ENCODE results near the gene OGA. TPM values are rescaled to one million over a fixed set of nuclear protein-coding genes. Genes with fewer than 3 reads are reported as not detected.
A peak's percentile ranks its signal among the peaks of the same experiment; 100 is the strongest.

OGA gene
- total and polyA plus RNA-seq, 4 donors: 38.7 to 171 (median 112) TPM

DNA sequence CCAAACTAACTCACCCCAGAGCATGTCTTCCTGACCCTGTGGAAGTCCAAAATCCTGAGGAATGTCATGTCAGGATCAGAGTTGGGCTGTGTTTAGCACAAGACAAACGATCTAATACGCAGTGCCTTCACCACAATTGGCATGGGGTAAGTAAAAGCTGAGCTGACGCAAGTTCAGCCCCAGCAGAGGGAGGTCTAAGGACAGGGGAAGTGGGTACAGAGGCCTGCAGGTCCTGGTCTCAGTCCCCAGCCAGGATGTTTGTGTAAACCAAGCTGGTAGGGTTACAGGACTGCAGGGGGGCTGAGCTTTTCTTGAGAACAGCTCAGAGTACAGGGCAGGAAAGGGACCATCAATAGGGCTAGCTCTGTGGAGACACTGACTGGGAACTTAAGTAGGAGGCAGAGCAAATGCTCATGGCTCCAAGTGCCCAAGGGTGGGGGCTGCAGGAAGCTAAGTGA, 30.7 kb upstream of the OGA start:
- no peak overlapping the region for H3K27ac ChIP-seq (ENCODE audit: low read depth in 1 of 2, low read length in 2 of 2)
- DNase-seq (no peak), ATAC-seq (ENCODE audit: low FRiP score) (no peak)
- no peak overlapping the region for H3K4me3 ChIP-seq (ENCODE audit: low read length in 2 of 2)
- H3K4me1 ChIP-seq (ENCODE audit: control insufficient read depth in 1 of 2, insufficient read depth in 2 of 2, low read length in 2 of 2): peaks cover 0 to 2% of the 10 kb centered on the region in 2 donors
- intact Hi-C loops (cut with DNase I): no loop called here
- WGBS, 2 donors: 76 to 80% methylated on average over 3 of the region's 3 CpGs
- no peaks in the 10 kb centered on the region for H3K27me3 ChIP-seq (ENCODE audit: control insufficient read depth in 1 of 2, insufficient read depth in 2 of 2, low read length in 1 of 2)
- H3K36me3 ChIP-seq (ENCODE audit: control insufficient read depth in 1 of 2, insufficient read depth in 2 of 2, low read length in 1 of 2): peaks cover 5 to 6% of the 10 kb centered on the region in 2 donors
- H3K9me3 ChIP-seq (ENCODE audit: control insufficient read depth, low read length): no peaks in the 10 kb centered on the region

DNA sequence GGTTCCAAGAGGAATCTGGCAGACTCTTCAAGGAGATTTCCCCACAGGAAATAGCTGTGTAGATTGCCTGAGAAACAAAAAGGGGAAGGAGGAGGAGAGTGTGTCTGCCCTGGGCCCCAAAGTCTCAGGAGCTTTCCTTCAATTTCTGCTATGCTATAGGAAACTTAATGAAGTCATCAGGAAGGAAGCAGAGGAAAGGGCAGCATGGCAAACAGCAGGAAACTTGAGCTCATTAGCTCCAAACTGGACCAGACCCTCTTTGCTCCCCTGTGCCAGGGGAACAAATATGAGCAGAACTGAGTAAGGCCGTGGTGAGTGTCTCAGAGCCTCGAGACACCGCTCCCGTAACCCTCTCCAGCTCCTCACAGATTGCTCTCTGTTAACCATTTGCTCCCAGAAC, 30.2 kb upstream of the OGA start:
- H3K4me3 ChIP-seq (ENCODE audit: low read length in 2 of 2): no peak overlapping the region
- H3K9me3 ChIP-seq (ENCODE audit: control insufficient read depth, low read length): no peaks in the 10 kb centered on the region
- peaks cover 5 to 6% of the 10 kb centered on the region in 2 donors for H3K36me3 ChIP-seq (ENCODE audit: control insufficient read depth in 1 of 2, insufficient read depth in 2 of 2, low read length in 1 of 2)
- WGBS, 2 donors: 72 to 80% methylated on average over 4 of the region's 4 CpGs
- DNase-seq (no peak), ATAC-seq (ENCODE audit: low FRiP score) (no peak)
- no peaks in the 10 kb centered on the region for H3K27me3 ChIP-seq (ENCODE audit: control insufficient read depth in 1 of 2, insufficient read depth in 2 of 2, low read length in 1 of 2)
- intact Hi-C loops (cut with DNase I): no loop called here
- H3K27ac ChIP-seq (ENCODE audit: low read depth in 1 of 2, low read length in 2 of 2): no peak overlapping the region
- peaks cover 0 to 2% of the 10 kb centered on the region in 2 donors for H3K4me1 ChIP-seq (ENCODE audit: control insufficient read depth in 1 of 2, insufficient read depth in 2 of 2, low read length in 2 of 2)

DNA sequence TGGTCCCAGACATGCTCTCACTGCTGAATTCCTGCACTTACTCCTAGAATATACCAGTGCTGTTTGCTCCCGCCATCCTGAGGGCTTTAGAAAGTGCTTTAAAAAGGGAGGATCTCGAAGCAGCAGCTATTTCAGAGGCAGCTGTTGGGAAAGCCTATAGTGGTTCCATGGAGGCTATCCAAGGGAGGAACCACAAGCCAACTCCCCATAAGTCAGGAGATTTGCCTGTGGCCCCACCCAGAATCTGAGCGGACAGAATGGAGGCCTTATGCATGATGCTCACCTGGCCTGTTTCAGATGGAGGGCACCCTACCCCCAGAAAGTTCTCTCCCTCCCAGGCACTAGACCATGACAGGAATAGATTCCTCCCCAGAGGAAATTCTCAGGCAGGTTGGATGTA, 27.6 kb upstream of the OGA start:
- no peaks in the 10 kb centered on the region for H3K27me3 ChIP-seq (ENCODE audit: control insufficient read depth in 1 of 2, insufficient read depth in 2 of 2, low read length in 1 of 2)
- intact Hi-C loops (cut with DNase I): no loop called here
- peaks cover 5 to 6% of the 10 kb centered on the region in 2 donors for H3K36me3 ChIP-seq (ENCODE audit: control insufficient read depth in 1 of 2, insufficient read depth in 2 of 2, low read length in 1 of 2)
- H3K27ac ChIP-seq (ENCODE audit: low read depth in 1 of 2, low read length in 2 of 2): no peak overlapping the region
- no peak overlapping the region for H3K4me3 ChIP-seq (ENCODE audit: low read length in 2 of 2)
- 95 to 96% methylated on average over 3 of the region's 3 CpGs for WGBS, 2 donors
- no peaks in the 10 kb centered on the region for H3K4me1 ChIP-seq (ENCODE audit: control insufficient read depth in 1 of 2, insufficient read depth in 2 of 2, low read length in 2 of 2)
- ATAC-seq (ENCODE audit: low FRiP score) (no peak), DNase-seq (no peak)
- H3K9me3 ChIP-seq (ENCODE audit: control insufficient read depth, low read length): no peaks in the 10 kb centered on the region

DNA sequence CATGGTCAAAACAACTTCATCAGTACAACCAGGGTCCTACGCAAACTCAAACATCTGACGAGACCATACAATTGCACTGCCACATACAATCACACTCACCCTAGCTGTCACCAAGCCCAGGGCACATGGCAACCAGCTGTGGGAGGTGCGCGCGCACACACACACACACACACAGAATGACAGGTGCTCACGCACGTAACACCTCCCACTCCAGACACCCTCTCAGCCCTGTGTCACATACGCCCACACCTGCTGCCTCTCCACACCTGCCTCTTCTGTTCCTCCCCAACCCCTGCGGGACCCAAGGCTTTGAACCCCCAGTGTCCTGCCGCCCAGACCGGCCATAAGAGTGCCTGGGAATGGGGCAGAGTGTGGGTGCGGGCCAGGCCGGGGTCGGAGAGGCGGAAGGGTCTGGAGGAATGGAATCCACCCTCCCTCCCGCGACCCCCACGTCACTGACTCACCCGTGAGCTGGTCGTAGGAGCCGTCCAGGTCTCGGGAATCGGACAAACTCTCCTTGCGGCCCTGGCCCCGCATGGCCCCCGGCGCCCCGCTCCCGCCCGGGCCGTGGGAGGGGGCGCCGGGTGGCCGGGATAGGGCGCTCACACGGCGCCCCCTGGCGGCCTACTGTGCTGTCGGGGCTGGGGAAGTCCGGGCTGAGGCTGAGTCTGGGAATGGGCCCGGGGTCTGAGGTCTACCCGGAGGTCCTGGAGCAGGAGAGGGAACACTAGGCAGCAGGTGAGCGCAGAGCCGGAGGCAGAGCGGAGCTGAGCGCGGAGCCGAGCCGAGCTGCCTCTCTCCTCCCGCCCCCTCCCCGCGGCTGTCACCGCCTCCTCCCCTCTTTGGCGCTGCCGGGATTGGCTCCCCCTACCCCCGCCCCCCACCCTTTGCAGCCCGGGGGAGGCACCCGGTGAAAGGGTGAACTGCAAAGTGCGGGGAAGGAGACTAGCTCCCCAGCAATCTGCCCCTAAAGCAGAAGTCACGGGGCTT, 25.1 kb upstream of the OGA start, which contains the start of gene KCNIP2:
KCNIP2 (minus strand) TSS at position 769 of the 990 bp plus-strand sequence; CDS start at position 537, 232 bp downstream.
- intact Hi-C loops (cut with DNase I): loop anchor here in 1 of 2 donors (5.0 kb wide), 1 partner anchor 169 kb away; no protein-coding TSS in a partner anchor
- Histone ChIP-seq H3K27me3 (ENCODE audit: control insufficient read depth in 1 of 2, insufficient read depth in 2 of 2, low read length in 1 of 2) (no peaks in the 10 kb centered on the region), H3K4me1 (ENCODE audit: control insufficient read depth in 1 of 2, insufficient read depth in 2 of 2, low read length in 2 of 2) (no peaks in the 10 kb centered on the region), H3K36me3 (ENCODE audit: control insufficient read depth in 1 of 2, insufficient read depth in 2 of 2, low read length in 1 of 2) (peaks cover 3 to 6% of the 10 kb centered on the region in 2 donors), H3K4me3 (ENCODE audit: low read length in 2 of 2) (no peak within 1 kb of the TSS), H3K27ac (ENCODE audit: low read depth in 1 of 2, low read length in 2 of 2) (no peak within 1 kb of the TSS), H3K9me3 (ENCODE audit: control insufficient read depth, low read length) (no peaks in the 10 kb centered on the region)
- 30 to 33% methylated on average over 53 to 60 of the region's 60 CpGs for WGBS, 2 donors
- DNase-seq: no peak
- no peak for ATAC-seq (ENCODE audit: low FRiP score)

DNA sequence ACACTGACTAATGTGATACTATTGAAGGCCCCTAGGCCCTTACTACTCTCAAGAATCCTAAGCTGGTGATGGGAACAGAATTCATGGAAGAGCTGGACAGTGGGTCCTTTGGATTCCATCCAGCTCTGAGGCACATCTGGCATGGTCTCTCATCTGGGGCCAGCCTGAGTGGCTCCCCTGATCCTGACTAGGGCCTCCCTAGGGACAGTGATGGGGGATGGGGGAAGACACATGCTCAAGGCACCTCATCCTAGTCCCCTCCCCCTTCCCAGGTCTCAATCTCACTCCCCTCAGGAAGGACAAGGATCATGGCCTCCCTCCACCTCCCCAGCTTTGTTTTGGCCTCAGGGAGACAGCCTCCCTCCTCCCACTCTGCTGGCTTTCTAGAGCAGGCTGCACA, 23.6 kb upstream of the OGA start:
- no peaks in the 10 kb centered on the region for H3K27me3 ChIP-seq (ENCODE audit: control insufficient read depth in 1 of 2, insufficient read depth in 2 of 2, low read length in 1 of 2)
- no peak overlapping the region for H3K27ac ChIP-seq (ENCODE audit: low read depth in 1 of 2, low read length in 2 of 2)
- DNase-seq (no peak), ATAC-seq (ENCODE audit: low FRiP score) (no peak)
- H3K4me1 ChIP-seq (ENCODE audit: control insufficient read depth in 1 of 2, insufficient read depth in 2 of 2, low read length in 2 of 2): no peaks in the 10 kb centered on the region
- H3K9me3 ChIP-seq (ENCODE audit: control insufficient read depth, low read length): no peaks in the 10 kb centered on the region
- intact Hi-C loops (cut with DNase I): loop anchor here in 1 of 2 donors (5.0 kb wide), 1 partner anchor 170 kb away; no protein-coding TSS in a partner anchor
- no peaks in the 10 kb centered on the region for H3K36me3 ChIP-seq (ENCODE audit: control insufficient read depth in 1 of 2, insufficient read depth in 2 of 2, low read length in 1 of 2)
- H3K4me3 ChIP-seq (ENCODE audit: low read length in 2 of 2): no peak overlapping the region

DNA sequence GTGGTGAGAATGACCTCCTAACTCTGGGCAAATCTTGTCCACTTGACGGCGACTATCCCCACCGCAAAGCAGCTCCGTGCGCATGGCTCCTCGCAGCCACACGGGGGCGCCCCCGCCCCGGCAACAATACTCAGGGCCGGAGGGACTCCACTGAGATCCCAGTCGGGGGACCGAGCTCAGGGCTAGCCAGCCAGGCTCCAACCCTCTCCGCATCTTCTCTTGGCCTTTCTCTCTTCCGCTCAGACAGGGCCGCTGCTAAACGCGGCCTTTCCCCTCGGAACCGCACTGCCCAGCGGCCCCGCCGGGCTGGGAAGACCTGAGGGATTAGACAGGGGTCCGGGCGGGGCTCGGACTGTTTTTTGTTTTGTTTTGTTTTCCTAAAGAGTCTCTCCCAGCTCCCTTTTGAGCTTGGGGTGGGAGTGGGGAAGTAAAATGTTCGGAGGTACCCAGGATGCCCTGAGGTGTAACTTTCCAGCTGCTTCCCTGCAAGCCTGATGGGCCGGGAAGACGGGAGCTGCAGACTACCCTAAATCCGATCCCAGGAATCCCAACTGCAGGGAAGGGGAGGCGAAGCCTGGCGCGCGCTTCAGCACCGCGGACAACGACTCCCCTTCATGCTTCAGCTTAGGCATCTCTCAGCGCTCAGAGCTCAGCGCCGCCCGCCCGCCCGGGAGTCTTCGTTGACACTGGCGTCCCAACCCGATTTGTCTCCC, 22.7 kb upstream of the OGA start:
- no peak overlapping the region for H3K4me3 ChIP-seq (ENCODE audit: low read length in 2 of 2)
- peak; percentile 87 for ATAC-seq (ENCODE audit: low FRiP score)
- H3K27me3 ChIP-seq (ENCODE audit: control insufficient read depth in 1 of 2, insufficient read depth in 2 of 2, low read length in 1 of 2): no peaks in the 10 kb centered on the region
- intact Hi-C loops (cut with DNase I): loop anchor here in 1 of 2 donors (5.0 kb wide), 1 partner anchor 171 kb away; no protein-coding TSS in a partner anchor
- H3K36me3 ChIP-seq (ENCODE audit: control insufficient read depth in 1 of 2, insufficient read depth in 2 of 2, low read length in 1 of 2): no peaks in the 10 kb centered on the region
- H3K9me3 ChIP-seq (ENCODE audit: control insufficient read depth, low read length): no peaks in the 10 kb centered on the region
- DNase-seq: peak; percentile 84 to 94
- H3K27ac ChIP-seq (ENCODE audit: low read depth in 1 of 2, low read length in 2 of 2): no peak overlapping the region
- no peaks in the 10 kb centered on the region for H3K4me1 ChIP-seq (ENCODE audit: control insufficient read depth in 1 of 2, insufficient read depth in 2 of 2, low read length in 2 of 2)
- 2% methylated on average over 43 to 46 of the region's 46 CpGs for WGBS, 2 donors

DNA sequence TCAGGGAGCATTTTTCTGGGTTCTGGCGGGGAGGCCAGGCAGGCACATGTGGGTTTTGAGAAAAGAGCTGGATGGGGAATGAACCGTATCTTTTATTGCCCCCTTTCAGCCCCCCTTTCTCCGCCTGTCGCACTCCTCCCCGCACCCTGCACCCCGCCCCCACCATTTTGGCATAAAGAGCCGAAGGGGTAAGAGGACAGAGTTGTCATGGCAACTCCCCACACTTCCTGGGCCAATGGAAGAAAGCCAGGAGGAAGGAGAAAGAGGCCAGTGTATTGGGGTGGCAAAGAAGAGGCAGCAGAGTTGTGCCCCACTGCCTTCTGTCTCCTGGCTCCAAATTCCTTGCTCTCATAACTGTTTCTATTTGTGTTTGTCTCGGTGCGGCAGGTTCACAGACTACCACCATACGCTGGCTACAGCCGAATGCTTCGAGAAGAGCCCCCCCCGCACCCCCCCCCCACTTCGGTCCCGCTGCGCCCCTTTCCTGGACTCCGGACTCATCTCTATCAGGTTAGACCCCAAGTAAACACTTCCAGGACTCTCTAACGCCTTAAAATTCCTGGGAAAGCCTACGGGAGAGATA, 21.9 kb upstream of the OGA start:
- DNase-seq (no peak), ATAC-seq (ENCODE audit: low FRiP score) (no peak)
- H3K36me3 ChIP-seq (ENCODE audit: control insufficient read depth in 1 of 2, insufficient read depth in 2 of 2, low read length in 1 of 2): no peaks in the 10 kb centered on the region
- intact Hi-C loops (cut with DNase I): loop anchor here in 1 of 2 donors (5.0 kb wide), 1 partner anchor 172 kb away; no protein-coding TSS in a partner anchor
- no peaks in the 10 kb centered on the region for H3K27me3 ChIP-seq (ENCODE audit: control insufficient read depth in 1 of 2, insufficient read depth in 2 of 2, low read length in 1 of 2)
- no peak overlapping the region for H3K27ac ChIP-seq (ENCODE audit: low read depth in 1 of 2, low read length in 2 of 2)
- 3 to 5% methylated on average over 19 of the region's 19 CpGs for WGBS, 2 donors
- no peak overlapping the region for H3K4me3 ChIP-seq (ENCODE audit: low read length in 2 of 2)
- H3K4me1 ChIP-seq (ENCODE audit: control insufficient read depth in 1 of 2, insufficient read depth in 2 of 2, low read length in 2 of 2): no peaks in the 10 kb centered on the region
- H3K9me3 ChIP-seq (ENCODE audit: control insufficient read depth, low read length): no peaks in the 10 kb centered on the region

DNA sequence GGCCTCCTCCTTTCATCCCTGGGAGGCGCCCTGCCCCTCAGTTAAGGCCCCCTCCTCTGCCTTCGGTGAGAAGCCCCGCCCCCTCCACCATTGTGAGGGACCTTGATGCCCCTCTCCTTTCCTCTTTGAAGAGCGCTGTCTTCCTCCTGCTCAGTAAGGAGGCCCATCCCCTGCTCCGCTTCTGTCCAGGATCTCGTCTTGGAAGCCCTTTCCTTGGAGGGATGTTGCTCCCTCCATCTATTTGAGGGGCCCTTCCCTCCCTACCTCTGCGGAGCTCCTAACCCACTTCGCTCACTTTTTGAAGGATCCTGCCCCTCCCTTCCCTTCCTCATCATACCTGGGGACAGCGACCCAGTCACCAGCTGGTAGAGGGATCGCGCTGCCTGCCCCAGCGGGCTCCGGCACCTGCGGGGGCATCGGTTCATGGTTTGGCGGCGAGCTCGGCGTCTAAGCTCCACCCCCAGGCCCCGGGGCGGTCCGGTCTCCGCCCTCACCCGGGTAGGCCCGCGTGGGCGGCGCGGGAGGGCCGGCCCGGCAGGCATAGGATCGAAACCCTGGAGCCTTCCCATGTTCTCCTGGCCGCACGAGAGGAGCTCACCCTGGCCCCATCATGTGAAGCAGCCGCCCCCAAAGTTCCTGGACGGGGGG, 21.3 kb upstream of the OGA start:
- Histone ChIP-seq H3K4me1 (ENCODE audit: control insufficient read depth in 1 of 2, insufficient read depth in 2 of 2, low read length in 2 of 2) (no peaks in the 10 kb centered on the region), H3K4me3 (ENCODE audit: low read length in 2 of 2) (no peak overlapping the region), H3K27ac (ENCODE audit: low read depth in 1 of 2, low read length in 2 of 2) (no peak overlapping the region), H3K36me3 (ENCODE audit: control insufficient read depth in 1 of 2, insufficient read depth in 2 of 2, low read length in 1 of 2) (no peaks in the 10 kb centered on the region), H3K27me3 (ENCODE audit: control insufficient read depth in 1 of 2, insufficient read depth in 2 of 2, low read length in 1 of 2) (no peaks in the 10 kb centered on the region), H3K9me3 (ENCODE audit: control insufficient read depth, low read length) (no peaks in the 10 kb centered on the region)
- WGBS, 2 donors: 13 to 16% methylated on average over 34 to 36 of the region's 36 CpGs
- ATAC-seq (ENCODE audit: low FRiP score): no peak
- intact Hi-C loops (cut with DNase I): loop anchor here (5.0 to 10.0 kb wide), 2 partner anchors 173 to 175 kb away; no protein-coding TSS in a partner anchor
- DNase-seq: peak in 1 of 2 donors; percentile 83

Data from aorta (tissue), 5 donors.